GM12891 (cell line): ENCODE measurements around the gene DEGS1.

Experiments used
- POLR2A ChIP-seq: IDR thresholded peaks from 2 replicates; pipeline ENCODE4 v1.6.1; 2011; ENCODE audit warnings: low read depth, low read length, control low read depth
- POLR2AphosphoS5 ChIP-seq: IDR thresholded peaks from 2 replicates; pipeline ENCODE4 v1.6.1; 2011; ENCODE audit warnings: low read depth, low read length, control low read depth
- POU2F2 ChIP-seq: IDR thresholded peaks from 2 replicates; pipeline ENCODE4 v1.6.1; 2011; ENCODE audit warnings: low read depth, mild to moderate bottlenecking, control low read depth, low read length, moderate library complexity
- TAF1 ChIP-seq: IDR thresholded peaks from 2 replicates; pipeline ENCODE4 v1.6.1; 2011; ENCODE audit warnings: low read depth, low read length, control low read depth

GRCh38 chr1:224201383-224201782, 18.3 kb downstream of the DEGS1 start:
- TF ChIP-seq POLR2AphosphoS5 (no peak), POLR2A (no peak), POU2F2 (no peak), TAF1 (no peak)
